K562 (cell line): Measurements from ENCODE around the gene HPF1.

ENCODE experiments used
- BACH1 ChIP-seq: fragments of 200-800 bp; sonication (Bioruptor generic); IDR thresholded peaks from 2 replicates; pipeline ENCODE4 v1.6.1; 2016; ENCODE audit warnings: missing genetic modification characterization, missing compliant biosample characterization
- BRCA1 ChIP-seq, 2 experiments: fragments of 450-650 bp in 1 of 2; sonication (generic) in 1 of 2; formaldehyde crosslinking in 1 of 2; IDR thresholded peaks; 2 replicates each; pipeline versions ENCODE4 v1.5.0 to v1.6.1; 2017 to 2020; ENCODE audit warnings: mild to moderate bottlenecking in 1 of 2, missing genetic modification reagents in 1 of 2
- CTCF ChIP-seq, 3 experiments: IDR thresholded peaks in 2 of 3; conservative IDR thresholded peaks in 1 of 3; 2 replicates each; pipeline ENCODE4 v1.5.1; 2011 to 2012; ENCODE audit warnings: low read length in 3 of 3, mild to moderate bottlenecking in 3 of 3, control low read depth in 2 of 3, improper control_type of control experiment in 1 of 3, inconsistent platforms in 1 of 3, low read depth in 1 of 3, mixed read lengths in 1 of 3, moderate library complexity in 1 of 3; ENCODE audit not compliant: insufficient read depth in 2 of 3
- ETV6 ChIP-seq, 3 experiments: fragments of 150-350 bp in 1 of 3; sonication (generic) in 1 of 3; formaldehyde crosslinking in 1 of 3; IDR thresholded peaks; 2 replicates each; pipeline versions ENCODE4 v1.6.1 to v1.8.0; 2014 to 2022; ENCODE audit warnings: borderline replicate concordance in 2 of 3, low read depth in 2 of 3, antibody characterized with exemption in 1 of 3, low read length in 1 of 3, mild to moderate bottlenecking in 1 of 3, missing genetic modification reagents in 1 of 3
- EZH2 ChIP-seq: IDR thresholded peaks from 2 replicates; pipeline ENCODE4 v1.6.1; 2012; ENCODE audit warnings: low read depth, mild to moderate bottlenecking, inconsistent platforms, low read length, borderline replicate concordance
- POLR2A ChIP-seq: fragments of 450-650 bp; conservative IDR thresholded peaks from 2 replicates; pipeline ENCODE4 v1.6.1; 2016
- POLR2AphosphoS5 ChIP-seq: IDR thresholded peaks from 2 replicates; pipeline ENCODE4 v1.6.1; 2011; ENCODE audit warnings: mild to moderate bottlenecking, low read depth, low read length, moderate library complexity; ENCODE audit not compliant: control insufficient read depth, insufficient read depth
- SIN3A ChIP-seq, 2 experiments: fragments of 150-350 bp in 1 of 2; IDR thresholded peaks; 2 replicates each; pipeline ENCODE4 v1.6.1; 2011 to 2016; ENCODE audit warnings: borderline replicate concordance in 2 of 2, low read depth in 2 of 2, low read length in 2 of 2, mild to moderate bottlenecking in 2 of 2, moderate library complexity in 2 of 2; ENCODE audit not compliant: control insufficient read depth in 1 of 2
- SREBF1 ChIP-seq: fragments of 150-350 bp; IDR thresholded peaks from 2 replicates; pipeline ENCODE4 v1.6.1; 2014; ENCODE audit warnings: antibody characterized with exemption, low read depth, low read length, borderline replicate concordance
- TAF1 ChIP-seq: IDR thresholded peaks from 2 replicates; pipeline ENCODE4 v1.6.1; 2011; ENCODE audit warnings: mild to moderate bottlenecking, low read length, moderate library complexity; ENCODE audit not compliant: insufficient read depth, control insufficient read depth, severe bottlenecking; ENCODE audit errors: extremely low read depth
- TARDBP ChIP-seq: fragments of 450-650 bp; IDR thresholded peaks from 2 replicates; pipeline ENCODE4 v1.6.1; 2016
- ZBTB7A ChIP-seq: IDR thresholded peaks from 2 replicates; pipeline ENCODE4 v1.6.1; 2011; ENCODE audit warnings: low read depth, mild to moderate bottlenecking, low read length, moderate library complexity, borderline replicate concordance; ENCODE audit not compliant: control insufficient read depth
- ZNF23 ChIP-seq: fragments of 250-450 bp; sonication (Bioruptor Pico); IDR thresholded peaks from 2 replicates; pipeline ENCODE4 v1.4.0; 2020; ENCODE audit warnings: mild to moderate bottlenecking
- TF ChIP-seq, protein P1 (sequence below): sonication (generic); formaldehyde crosslinking; IDR thresholded peaks from 2 replicates; pipeline ENCODE4 v1.8.0; 2022; ENCODE audit warnings: mild to moderate bottlenecking, missing genetic modification reagents, borderline replicate concordance

DNA sequence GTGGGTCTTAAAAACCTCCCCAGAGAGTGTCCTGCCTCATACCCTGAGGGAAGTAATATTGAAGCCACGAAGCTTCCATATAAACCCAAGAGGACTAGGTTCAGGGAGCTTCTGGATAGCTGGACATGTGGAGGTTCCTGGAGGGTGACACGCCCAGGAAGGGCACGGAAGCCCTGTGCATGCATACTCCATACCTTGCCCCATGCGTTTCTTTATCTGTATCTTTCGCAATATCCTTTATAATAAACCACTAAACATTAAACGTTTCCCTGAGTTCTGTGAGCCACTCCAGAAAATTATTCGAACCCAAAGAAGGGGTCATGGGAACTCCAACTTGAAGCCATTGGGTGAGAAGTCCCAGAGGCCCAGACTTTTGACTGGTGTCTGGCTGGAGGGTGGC is 45.7 kb upstream of the HPF1 start:
- TF ChIP-seq SIN3A (IDR thresholded peaks at IDR 0.05; ENCODE audit: borderline replicate concordance in 2 of 2, control insufficient read depth in 1 of 2, low read depth in 2 of 2, low read length in 2 of 2), result no peak
- TF ChIP-seq CTCF (IDR thresholded peaks at IDR 0.05 in 2 of 3, conservative IDR thresholded peaks at IDR 0.05 in 1 of 3; ENCODE audit: insufficient read depth in 2 of 3, low read depth in 1 of 3, low read length in 3 of 3), result no peak
- no peak for TF ChIP-seq TAF1
- no peak for TF ChIP-seq ZBTB7A
- no peak for TF ChIP-seq BACH1 (tag)
- TF ChIP-seq SREBF1, result no peak
- TF ChIP-seq, protein P1, sequence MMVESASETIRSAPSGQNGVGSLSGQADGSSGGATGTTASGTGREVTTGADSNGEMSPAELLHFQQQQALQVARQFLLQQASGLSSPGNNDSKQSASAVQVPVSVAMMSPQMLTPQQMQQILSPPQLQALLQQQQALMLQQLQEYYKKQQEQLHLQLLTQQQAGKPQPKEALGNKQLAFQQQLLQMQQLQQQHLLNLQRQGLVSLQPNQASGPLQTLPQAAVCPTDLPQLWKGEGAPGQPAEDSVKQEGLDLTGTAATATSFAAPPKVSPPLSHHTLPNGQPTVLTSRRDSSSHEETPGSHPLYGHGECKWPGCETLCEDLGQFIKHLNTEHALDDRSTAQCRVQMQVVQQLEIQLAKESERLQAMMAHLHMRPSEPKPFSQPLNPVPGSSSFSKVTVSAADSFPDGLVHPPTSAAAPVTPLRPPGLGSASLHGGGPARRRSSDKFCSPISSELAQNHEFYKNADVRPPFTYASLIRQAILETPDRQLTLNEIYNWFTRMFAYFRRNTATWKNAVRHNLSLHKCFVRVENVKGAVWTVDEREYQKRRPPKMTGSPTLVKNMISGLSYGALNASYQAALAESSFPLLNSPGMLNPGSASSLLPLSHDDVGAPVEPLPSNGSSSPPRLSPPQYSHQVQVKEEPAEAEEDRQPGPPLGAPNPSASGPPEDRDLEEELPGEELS (CRISPR knock-in tag), result no peak
- TF ChIP-seq ETV6 (IDR thresholded peaks at IDR 0.05; ENCODE audit: borderline replicate concordance in 1 of 2, low read depth in 2 of 2, low read length in 1 of 2), result no peak
- no peak for TF ChIP-seq ETV6 (CRISPR knock-in tag; IDR thresholded peaks at IDR 0.05; ENCODE audit: borderline replicate concordance)
- TF ChIP-seq TARDBP, result no peak
- no peak for TF ChIP-seq POLR2AphosphoS5
- no peak for TF ChIP-seq BRCA1 (IDR thresholded peaks at IDR 0.05)
- TF ChIP-seq BRCA1 (CRISPR knock-in tag; IDR thresholded peaks at IDR 0.05), result no peak
- TF ChIP-seq EZH2, result no peak
- TF ChIP-seq ZNF23 (CRISPR knock-in tag), result no peak
- TF ChIP-seq POLR2A, result no peak
